Thyroid gland (tissue), 4 donors: Measurements from ENCODE around the gene MOCOS.

Experiments used
- POLR2A ChIP-seq, 2 donors: fragments of 450-650 bp; IDR thresholded peaks; one replicate each; pipeline ENCODE4 v1.6.1; 2017; ENCODE audit warnings: antibody characterized with exemption in 2 of 2, mild to moderate bottlenecking in 2 of 2, moderate library complexity in 1 of 2
- TF ChIP-seq, protein P1 (sequence below), 6 experiments: fragments of 200-600 bp in 3 of 6; fragments of 450-650 bp in 3 of 6; sonication (generic) in 3 of 6; IDR thresholded peaks; one replicate each; pipeline ENCODE4 v1.5.1; 2016 to 2019; ENCODE audit warnings: antibody characterized with exemption in 6 of 6, mild to moderate bottlenecking in 2 of 6, inconsistent platforms in 1 of 6, moderate library complexity in 1 of 6

DNA sequence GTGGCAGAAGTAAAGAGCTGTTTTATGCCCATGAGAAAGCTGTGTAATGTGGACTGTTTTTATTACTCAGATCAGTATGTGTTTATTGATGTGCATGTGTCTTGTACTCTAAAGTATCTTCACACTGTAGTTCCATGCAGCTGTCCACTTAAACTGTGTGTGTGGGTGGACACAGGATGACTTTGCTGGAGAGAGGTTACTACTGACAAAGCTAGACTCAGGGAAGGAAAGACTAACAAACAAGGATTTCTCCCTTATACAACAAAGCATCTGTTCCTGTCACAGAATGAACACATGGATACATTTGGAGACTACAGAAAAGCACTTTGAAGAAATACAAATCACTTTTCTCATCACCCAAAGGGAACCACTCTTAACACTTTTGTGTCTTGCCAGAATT, 120.2 kb downstream of the MOCOS start:
- TF ChIP-seq, protein P1, sequence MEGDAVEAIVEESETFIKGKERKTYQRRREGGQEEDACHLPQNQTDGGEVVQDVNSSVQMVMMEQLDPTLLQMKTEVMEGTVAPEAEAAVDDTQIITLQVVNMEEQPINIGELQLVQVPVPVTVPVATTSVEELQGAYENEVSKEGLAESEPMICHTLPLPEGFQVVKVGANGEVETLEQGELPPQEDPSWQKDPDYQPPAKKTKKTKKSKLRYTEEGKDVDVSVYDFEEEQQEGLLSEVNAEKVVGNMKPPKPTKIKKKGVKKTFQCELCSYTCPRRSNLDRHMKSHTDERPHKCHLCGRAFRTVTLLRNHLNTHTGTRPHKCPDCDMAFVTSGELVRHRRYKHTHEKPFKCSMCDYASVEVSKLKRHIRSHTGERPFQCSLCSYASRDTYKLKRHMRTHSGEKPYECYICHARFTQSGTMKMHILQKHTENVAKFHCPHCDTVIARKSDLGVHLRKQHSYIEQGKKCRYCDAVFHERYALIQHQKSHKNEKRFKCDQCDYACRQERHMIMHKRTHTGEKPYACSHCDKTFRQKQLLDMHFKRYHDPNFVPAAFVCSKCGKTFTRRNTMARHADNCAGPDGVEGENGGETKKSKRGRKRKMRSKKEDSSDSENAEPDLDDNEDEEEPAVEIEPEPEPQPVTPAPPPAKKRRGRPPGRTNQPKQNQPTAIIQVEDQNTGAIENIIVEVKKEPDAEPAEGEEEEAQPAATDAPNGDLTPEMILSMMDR (IDR thresholded peaks at IDR 0.05) = no peak
- TF ChIP-seq POLR2A (IDR thresholded peaks at IDR 0.05) = no peak
